Neuronal stem cell (in vitro differentiated cells): ENCODE data around the gene EIF4G3.
"Not testable (repeated sequence)": the region's sequence is repeated elsewhere in the genome, so short reads cannot be mapped to it uniquely, and the experiment has no call there.

Experiments used
- DNase-seq: peaks from one replicate; pipeline ENCODE4 v3.0.0-alpha.2; 2013; ENCODE audit warnings: low spot score
- H2AFZ ChIP-seq: one replicate; pipeline ENCODE4 v1.6.1; 2013; ENCODE audit warnings: mild to moderate bottlenecking, low read length, inconsistent platforms
- H2AK5ac ChIP-seq: 2 replicates; pipeline ENCODE4 v1.6.1; 2013; ENCODE audit warnings: low read depth, mild to moderate bottlenecking, inconsistent platforms, low read length, moderate library complexity, mixed read lengths
- H2BK120ac ChIP-seq: 2 replicates; pipeline ENCODE4 v1.6.1; 2013; ENCODE audit warnings: low read depth, mild to moderate bottlenecking, inconsistent platforms, low read length, moderate library complexity, mixed read lengths
- H2BK12ac ChIP-seq: one replicate; pipeline ENCODE4 v1.6.1; 2013; ENCODE audit warnings: low read length, inconsistent platforms
- H2BK15ac ChIP-seq: 2 replicates; pipeline ENCODE4 v1.6.1; 2013; ENCODE audit warnings: mild to moderate bottlenecking, low read length, inconsistent platforms, mixed read lengths
- H2BK5ac ChIP-seq: one replicate; pipeline ENCODE4 v1.6.1; 2013; ENCODE audit warnings: inconsistent platforms, mild to moderate bottlenecking, low read length, moderate library complexity
- H3K14ac ChIP-seq: one replicate; pipeline ENCODE4 v1.6.1; 2013; ENCODE audit warnings: low read length, inconsistent platforms
- H3K18ac ChIP-seq: 2 replicates; pipeline ENCODE4 v1.6.1; 2013; ENCODE audit warnings: low read length, inconsistent platforms
- H3K23ac ChIP-seq: 2 replicates; pipeline ENCODE4 v1.6.1; 2013; ENCODE audit warnings: low read depth, mild to moderate bottlenecking, mixed read lengths, low read length, inconsistent platforms; ENCODE audit not compliant: poor library complexity
- H3K27ac ChIP-seq: replicated peaks from 3 replicates; pipeline ENCODE4 v1.5.1; 2013; ENCODE audit warnings: low read length, inconsistent platforms
- H3K27me3 ChIP-seq, 3 experiments: 2 replicates each; pipeline ENCODE4 v1.6.1; 2013; ENCODE audit warnings: low read length in 3 of 3, mild to moderate bottlenecking in 2 of 3, inconsistent platforms in 1 of 3, low read depth in 1 of 3, mixed read lengths in 1 of 3, moderate library complexity in 1 of 3; ENCODE audit not compliant: control insufficient read depth in 3 of 3, insufficient read depth in 3 of 3
- H3K36me3 ChIP-seq, 2 donors: replicated peaks in 1 of 2; 2 replicates each; pipeline ENCODE4 v1.6.1; 2013; ENCODE audit warnings: low read length in 2 of 2; ENCODE audit not compliant: control insufficient read depth in 2 of 2, insufficient read depth in 2 of 2
- H3K4ac ChIP-seq: 2 replicates; pipeline ENCODE4 v1.6.1; 2013; ENCODE audit warnings: inconsistent platforms, mild to moderate bottlenecking, low read length, moderate library complexity
- H3K4me1 ChIP-seq, 2 donors: 1 replicate in 1 of 2; 2 replicates in 1 of 2; pipeline ENCODE4 v1.6.1; 2013; ENCODE audit warnings: low read length in 2 of 2, low read depth in 1 of 2; ENCODE audit not compliant: control insufficient read depth in 2 of 2, insufficient read depth in 1 of 2
- H3K4me2 ChIP-seq: one replicate; pipeline ENCODE4 v1.6.1; 2013; ENCODE audit warnings: mild to moderate bottlenecking, low read length, inconsistent platforms; ENCODE audit not compliant: insufficient read depth, poor library complexity, severe bottlenecking
- H3K4me3 ChIP-seq, 2 donors: 2 replicates each; pipeline ENCODE4 v1.5.1; 2013; ENCODE audit warnings: low read length in 2 of 2, mild to moderate bottlenecking in 2 of 2, inconsistent platforms in 1 of 2, moderate library complexity in 1 of 2
- H3K79me1 ChIP-seq: one replicate; pipeline ENCODE4 v1.6.1; 2013; ENCODE audit warnings: low read depth, mild to moderate bottlenecking, inconsistent platforms, low read length, moderate library complexity
- H3K9ac ChIP-seq: one replicate; pipeline ENCODE4 v1.6.1; 2013; ENCODE audit warnings: mild to moderate bottlenecking, low read depth, low read length, inconsistent platforms; ENCODE audit not compliant: poor library complexity
- H3K9me3 ChIP-seq, 2 donors: replicated peaks in 1 of 2; 2 replicates each; pipeline versions ENCODE3 to v1.6.1; 2013; ENCODE audit warnings: low read length in 2 of 2, mild to moderate bottlenecking in 2 of 2, inconsistent platforms in 1 of 2, low read depth in 1 of 2, mixed read lengths in 1 of 2, moderate library complexity in 1 of 2; ENCODE audit not compliant: control insufficient read depth in 2 of 2, insufficient read depth in 1 of 2
- H4K8ac ChIP-seq: one replicate; pipeline ENCODE4 v1.6.1; 2013; ENCODE audit warnings: low read depth, mild to moderate bottlenecking, inconsistent platforms, low read length, moderate library complexity
- H4K91ac ChIP-seq: one replicate; pipeline ENCODE4 v1.6.1; 2013; ENCODE audit warnings: low read length, low read depth, mild to moderate bottlenecking, inconsistent platforms; ENCODE audit not compliant: poor library complexity
- WGBS, 2 donors: extraction: QIAGEN DNeasy Blood & Tissue Kit; methylation state at CpG; one replicate each; pipeline ENCODE4 v1.1.7; 2013; ENCODE audit warnings: missing lambda C conversion rate in 2 of 2, mixed read lengths in 1 of 2; ENCODE audit not compliant: insufficient read length in 2 of 2, insufficient replicate concordance in 1 of 2; ENCODE audit errors: extremely low coverage in 2 of 2; 5-methylcytosine and 5-hydroxymethylcytosine counted together

The EIF4G3 gene

GRCh38 chr1:21208137-21208700 is 31.5 kb upstream of the EIF4G3 start:
- not testable (repeated sequence) for H3K4ac ChIP-seq, H3K18ac ChIP-seq, H3K23ac ChIP-seq, H3K36me3 ChIP-seq, H3K9ac ChIP-seq, H3K9me3 ChIP-seq, H3K4me2 ChIP-seq, H3K27me3 ChIP-seq, H4K8ac ChIP-seq, H3K14ac ChIP-seq, H2BK120ac ChIP-seq, H3K4me1 ChIP-seq, H2BK15ac ChIP-seq, H3K27ac ChIP-seq, H2AFZ ChIP-seq, H3K4me3 ChIP-seq, H2BK5ac ChIP-seq, H4K91ac ChIP-seq, H2BK12ac ChIP-seq, H2AK5ac ChIP-seq, DNase-seq, H3K79me1 ChIP-seq
- no CpG with 5 or more reads among the region's 6 CpGs for WGBS, 2 donors

DNA sequence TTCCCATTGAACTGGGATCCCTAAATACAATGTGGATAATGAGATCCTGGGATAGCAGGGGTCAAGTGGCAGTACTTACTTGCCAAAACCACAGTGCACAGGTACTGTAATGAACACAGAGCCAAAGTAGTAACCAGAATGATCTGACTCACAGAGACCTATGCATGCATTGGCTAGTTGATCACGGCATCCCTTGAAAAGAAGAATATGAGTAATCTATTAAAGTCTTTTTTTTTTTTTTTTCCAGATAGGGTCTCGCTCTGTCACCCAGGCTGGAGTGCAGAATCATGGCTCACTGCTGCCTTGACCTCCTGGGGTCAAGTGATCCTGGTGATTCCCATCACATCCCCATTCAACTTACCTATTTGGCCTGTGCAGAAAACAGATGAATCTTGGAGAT is 29.4 kb upstream of the EIF4G3 start:
- no CpG with 5 or more reads among the region's 2 CpGs for WGBS, 2 donors

DNA sequence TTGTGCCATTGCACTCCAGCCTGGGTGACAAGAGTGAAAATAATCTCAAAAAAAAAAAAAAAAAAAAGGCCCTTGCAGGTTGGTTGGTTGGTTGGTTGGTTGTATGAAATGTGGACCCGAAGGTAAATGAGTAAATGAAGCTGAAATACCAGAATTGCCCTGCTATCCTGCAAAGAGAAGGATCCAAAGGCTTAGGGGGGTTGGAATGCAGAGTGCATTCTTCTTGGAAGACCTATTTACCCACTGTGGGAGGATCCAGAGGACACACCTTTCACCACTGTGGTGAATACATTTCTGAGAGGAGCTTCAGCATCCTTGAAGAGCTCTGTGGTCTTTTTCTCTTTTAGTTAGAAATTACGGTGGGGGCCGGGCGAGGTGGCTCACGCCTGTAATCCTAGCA is 28.7 kb upstream of the EIF4G3 start:
- no peak overlapping the region for H2BK15ac ChIP-seq
- no peak overlapping the region for H3K27ac ChIP-seq
- H2BK120ac ChIP-seq = no peak overlapping the region
- no peak overlapping the region for H3K4me2 ChIP-seq
- no peaks in the 10 kb centered on the region for H3K9me3 ChIP-seq
- no peak overlapping the region for H2AFZ ChIP-seq
- no peaks in the 10 kb centered on the region for H3K27me3 ChIP-seq
- H3K4ac ChIP-seq = no peak overlapping the region
- no peak overlapping the region for H2BK12ac ChIP-seq
- no peak overlapping the region for H4K8ac ChIP-seq
- no peak overlapping the region for H3K23ac ChIP-seq
- H3K9ac ChIP-seq = no peak overlapping the region
- H2AK5ac ChIP-seq = no peak overlapping the region
- no peak overlapping the region for H3K18ac ChIP-seq
- H2BK5ac ChIP-seq = no peak overlapping the region
- WGBS, 2 donors = no CpG with 5 or more reads among the region's 5 CpGs
- no peak overlapping the region for H3K14ac ChIP-seq
- no peak overlapping the region for H4K91ac ChIP-seq
- DNase-seq = no peak
- H3K79me1 ChIP-seq = no peaks in the 10 kb centered on the region
- H3K36me3 ChIP-seq = no peaks in the 10 kb centered on the region
- no peak overlapping the region for H3K4me3 ChIP-seq
- no peaks in the 10 kb centered on the region for H3K4me1 ChIP-seq

More for the DNA sequence above, 29.4 kb upstream of the EIF4G3 start:
- H2BK120ac ChIP-seq = no peak overlapping the region
- H2AFZ ChIP-seq = no peak overlapping the region
- H3K27ac ChIP-seq = no peak overlapping the region
- no peak overlapping the region for H2BK15ac ChIP-seq
- no peaks in the 10 kb centered on the region for H3K79me1 ChIP-seq
- no peak overlapping the region for H3K4me3 ChIP-seq
- H3K27me3 ChIP-seq = no peaks in the 10 kb centered on the region
- no peak overlapping the region for H4K91ac ChIP-seq
- no peak overlapping the region for H3K18ac ChIP-seq
- H2BK5ac ChIP-seq = no peak overlapping the region
- no peak overlapping the region for H4K8ac ChIP-seq
- no peak overlapping the region for H3K23ac ChIP-seq
- no peak overlapping the region for H3K9ac ChIP-seq
- H3K14ac ChIP-seq = no peak overlapping the region
- H3K4ac ChIP-seq = no peak overlapping the region
- no peaks in the 10 kb centered on the region for H3K36me3 ChIP-seq
- no peak overlapping the region for H2AK5ac ChIP-seq
- no peaks in the 10 kb centered on the region for H3K9me3 ChIP-seq
- H3K4me1 ChIP-seq = no peaks in the 10 kb centered on the region
- H3K4me2 ChIP-seq = no peak overlapping the region
- H2BK12ac ChIP-seq = no peak overlapping the region
- no peak for DNase-seq

DNA sequence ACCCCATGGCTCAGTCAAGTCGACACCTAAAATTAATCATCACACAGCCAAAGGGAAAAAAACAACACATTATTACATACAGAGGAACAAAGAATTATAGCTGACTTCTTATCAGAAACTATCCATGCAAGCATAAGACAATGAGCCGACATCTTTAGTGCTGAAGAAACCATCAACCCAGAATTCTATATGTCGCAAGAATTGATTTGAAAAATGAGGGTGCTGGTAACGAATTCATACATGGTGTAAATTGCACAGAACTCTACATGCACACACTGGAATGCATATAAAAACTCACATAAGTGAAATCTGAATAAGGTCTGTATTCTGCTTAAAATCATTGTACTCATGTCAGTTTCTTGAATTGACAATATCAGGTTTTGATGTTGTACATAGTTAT is 25.0 kb upstream of the EIF4G3 start:
- DNase-seq = no peak
- Histone ChIP-seq H3K36me3 (no peaks in the 10 kb centered on the region), H3K14ac (no peak overlapping the region), H2BK5ac (no peak overlapping the region), H3K79me1 (no peaks in the 10 kb centered on the region), H3K4ac (no peak overlapping the region), H3K4me1 (no peaks in the 10 kb centered on the region), H3K18ac (no peak overlapping the region), H3K27ac (no peak overlapping the region), H3K4me2 (no peak overlapping the region), H4K8ac (no peak overlapping the region), H3K9me3 (no peaks in the 10 kb centered on the region), H2BK120ac (no peak overlapping the region), H2BK12ac (no peak overlapping the region), H3K23ac (no peak overlapping the region), H2BK15ac (no peak overlapping the region), H3K9ac (no peak overlapping the region), H4K91ac (no peak overlapping the region), H2AFZ (no peak overlapping the region), H2AK5ac (no peak overlapping the region), H3K27me3 (no peaks in the 10 kb centered on the region), H3K4me3 (no peak overlapping the region)
- no CpG with 5 or more reads among the region's 4 CpGs for WGBS, 2 donors
